GM23338 (cell line): ENCODE measurements around the gene MYLK4. TPM values are rescaled to one million over a fixed set of nuclear protein-coding genes. Genes with fewer than 3 reads are reported as not detected.

Experiments used
- ATAC-seq: fragments of 200-7000 bp; cut with Tn5 transposase; 3 replicates; pipeline ENCODE4 v1.9.1; 2020
- DNase-seq: peaks from one replicate; pipeline ENCODE4 v3.0.0-alpha.2; 2015; ENCODE audit warnings: low spot score
- H2AFZ ChIP-seq: fragments of 200-600 bp; sonication (generic); 2 replicates; pipeline ENCODE4 v1.8.0; 2016; ENCODE audit warnings: antibody characterized with exemption, mild to moderate bottlenecking, moderate library complexity
- H3F3A ChIP-seq: fragments of 200-600 bp; sonication (generic); replicated peaks from 2 replicates; pipeline ENCODE4 v1.8.0; 2017; ENCODE audit warnings: antibody characterized with exemption, mixed run types, low read depth
- H3K27ac ChIP-seq: fragments of 200-600 bp; sonication (generic); 2 replicates; pipeline ENCODE4 v1.6.1; 2016; ENCODE audit warnings: low read depth
- H3K27me3 ChIP-seq: fragments of 200-600 bp; sonication (generic); 2 replicates; pipeline ENCODE4 v1.8.0; 2016; ENCODE audit warnings: mild to moderate bottlenecking, mixed run types, moderate library complexity; ENCODE audit not compliant: insufficient read depth
- H3K36me3 ChIP-seq: fragments of 200-600 bp; sonication (generic); 2 replicates; pipeline ENCODE4 v1.8.0; 2016; ENCODE audit warnings: mild to moderate bottlenecking; ENCODE audit not compliant: insufficient read depth
- H3K4me1 ChIP-seq: fragments of 200-600 bp; sonication (generic); 2 replicates; pipeline ENCODE4 v1.8.0; 2016; ENCODE audit warnings: mild to moderate bottlenecking, moderate library complexity; ENCODE audit not compliant: insufficient read depth
- H3K4me2 ChIP-seq: fragments of 200-600 bp; sonication (generic); 2 replicates; pipeline ENCODE4 v1.7.1; 2017; ENCODE audit warnings: mixed run types
- H3K4me3 ChIP-seq: fragments of 200-600 bp; sonication (generic); 2 replicates; pipeline ENCODE4 v1.6.1; 2016; ENCODE audit warnings: mixed run types
- H3K79me2 ChIP-seq: fragments of 200-600 bp; sonication (generic); replicated peaks from 2 replicates; pipeline ENCODE4 v1.8.0; 2017; ENCODE audit warnings: mild to moderate bottlenecking; ENCODE audit not compliant: insufficient read depth
- H3K9me2 ChIP-seq: fragments of 200-600 bp; sonication (generic); 2 replicates; pipeline ENCODE4 v1.8.0; 2017; ENCODE audit not compliant: insufficient read depth
- H4K20me1 ChIP-seq: fragments of 200-600 bp; sonication (generic); replicated peaks from 2 replicates; pipeline ENCODE4 v1.8.0; 2017; ENCODE audit warnings: mild to moderate bottlenecking; ENCODE audit not compliant: insufficient read depth
- H3K27ac Mint-ChIP-seq: 2 replicates; pipeline ENCODE4 v1.8.0; 2020; ENCODE audit warnings: inconsistent platforms, mild to moderate bottlenecking, moderate library complexity, mixed read lengths
- H3K27me3 Mint-ChIP-seq: 3 replicates; pipeline ENCODE4 v1.8.0; 2022; ENCODE audit warnings: low read depth, mild to moderate bottlenecking, moderate library complexity, mixed read lengths, inconsistent platforms; ENCODE audit not compliant: insufficient read depth, poor library complexity
- H3K36me3 Mint-ChIP-seq: 3 replicates; pipeline ENCODE4 v1.8.0; 2021; ENCODE audit warnings: low read depth, mild to moderate bottlenecking, inconsistent platforms, moderate library complexity, mixed read lengths
- H3K4me1 Mint-ChIP-seq: 3 replicates; pipeline ENCODE4 v1.8.0; 2020; ENCODE audit warnings: mild to moderate bottlenecking, inconsistent platforms, mixed read lengths
- H3K4me3 Mint-ChIP-seq: 3 replicates; pipeline ENCODE4 v1.8.0; 2021; ENCODE audit warnings: moderate library complexity, mild to moderate bottlenecking, inconsistent platforms, mixed read lengths
- H3K9me3 Mint-ChIP-seq: 3 replicates; pipeline ENCODE4 v1.8.0; 2020; ENCODE audit warnings: moderate library complexity, mild to moderate bottlenecking, inconsistent platforms, mixed read lengths
- CREB1 ChIP-seq: fragments of 250-450 bp; sonication (Bioruptor Pico); IDR thresholded peaks from 2 replicates; pipeline ENCODE4 v1.5.0; 2020; ENCODE audit warnings: low read depth, mild to moderate bottlenecking, moderate library complexity
- EZH2 ChIP-seq: fragments of 200-600 bp; sonication (generic); IDR thresholded peaks from one replicate; pipeline ENCODE4 v1.8.0; 2017; ENCODE audit warnings: antibody characterized with exemption, mild to moderate bottlenecking, low read depth; ENCODE audit not compliant: unreplicated experiment
- EZH2phosphoT487 ChIP-seq: fragments of 200-600 bp; sonication (generic); IDR thresholded peaks from one replicate; pipeline ENCODE4 v1.8.1; 2018; ENCODE audit warnings: antibody characterized with exemption; ENCODE audit not compliant: unreplicated experiment
- JUNB ChIP-seq: IDR thresholded peaks from one replicate; pipeline ENCODE4 v1.6.1; 2016; ENCODE audit warnings: antibody characterized with exemption; ENCODE audit not compliant: unreplicated experiment
- NANOG ChIP-seq: IDR thresholded peaks from 2 replicates; pipeline ENCODE4 v1.6.1; 2016; ENCODE audit warnings: antibody characterized with exemption, borderline replicate concordance
- POLR2AphosphoS5 ChIP-seq: IDR thresholded peaks from 2 replicates; pipeline ENCODE4 v1.6.1; 2016; ENCODE audit warnings: antibody characterized with exemption, low read depth
- ZNF331 ChIP-seq: fragments of 250-450 bp; sonication (Bioruptor Pico); IDR thresholded peaks from 2 replicates; pipeline ENCODE4 v1.5.0; 2020; ENCODE audit warnings: low read depth, mild to moderate bottlenecking, moderate library complexity
- polyA plus RNA-seq: library from polyadenylated mRNA; unstranded; fragments of >200 nt; fragmentation: Nextera tagmentation; extraction: Ambion mirVana; gene quantifications from 2 replicates; pipeline ENCODE4 v1.2.1, GENCODE V29; 2016
- total RNA-seq: library from RNA; depleted of rRNA; stranded (reverse); fragments of >200 nt; shearing (Covaris generic); gene quantifications from 2 replicates; pipeline ENCODE4 v1.2.3, GENCODE V29; 2014
- TF ChIP-seq, protein P1 (sequence below), 2 experiments: fragments of 200-600 bp in 1 of 2; sonication (generic) in 1 of 2; conservative IDR thresholded peaks; 2 replicates each; pipeline versions ENCODE4 v1.5.1 to v1.6.1; 2016 to 2017; ENCODE audit warnings: antibody characterized with exemption in 2 of 2, low read depth in 2 of 2, mild to moderate bottlenecking in 2 of 2, moderate library complexity in 1 of 2
- TF ChIP-seq, protein P2 (sequence below): fragments of 250-450 bp; sonication (Bioruptor Pico); IDR thresholded peaks from 2 replicates; pipeline ENCODE4 v1.5.0; 2020; ENCODE audit warnings: mild to moderate bottlenecking, moderate library complexity
- TF ChIP-seq, protein P3 (sequence below): IDR thresholded peaks from one replicate; pipeline ENCODE4 v1.6.1; 2018; ENCODE audit warnings: antibody characterized with exemption; ENCODE audit not compliant: unreplicated experiment

Gene MYLK4
- total and polyA plus RNA-seq, 2 experiments from 2014 or later, result 0.03 to 0.17 TPM

DNA sequence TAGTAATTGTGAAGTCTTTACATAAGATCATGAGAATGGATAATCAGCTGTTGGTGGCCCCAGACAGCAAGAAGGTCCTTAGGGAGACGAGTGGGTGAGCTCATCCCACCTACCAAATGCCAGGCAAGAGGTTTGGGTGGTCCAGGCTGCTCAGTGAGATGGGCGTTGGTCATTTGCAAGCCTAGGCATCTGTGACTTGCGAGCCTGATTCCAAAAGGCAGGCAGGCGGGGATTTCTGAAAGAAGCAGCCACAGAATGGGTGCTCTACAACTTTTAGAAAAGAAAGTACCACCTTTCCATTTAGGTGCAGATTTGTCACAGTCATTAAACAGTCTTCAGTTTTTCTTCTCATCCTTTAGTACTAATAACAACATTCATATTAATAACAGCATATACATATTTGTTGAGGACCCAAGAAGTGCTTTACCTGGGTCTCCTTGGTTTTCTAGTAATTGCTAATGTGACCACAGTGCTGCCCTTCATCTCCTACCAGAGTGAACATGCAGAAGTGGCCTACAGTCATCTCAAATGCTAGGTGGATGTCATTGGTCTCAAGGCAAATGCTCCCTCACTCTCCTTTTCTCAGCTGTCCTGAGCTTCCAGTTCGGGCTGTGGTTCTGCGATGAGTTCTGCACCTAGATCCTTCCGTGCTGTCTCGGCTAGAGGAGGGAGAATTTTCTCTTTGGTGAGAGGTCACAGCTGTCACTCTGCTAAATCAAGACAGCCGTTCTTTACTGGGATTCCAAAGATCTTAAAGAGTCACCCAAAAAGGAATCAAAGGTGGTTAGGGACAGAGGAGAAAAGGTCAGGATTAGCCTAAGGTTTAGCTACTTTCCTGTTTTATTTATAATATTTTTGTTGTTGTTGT is 17.2 kb upstream of the MYLK4 start (continued):
- TF ChIP-seq EZH2 (no peak), NANOG (no peak)
- TF ChIP-seq, protein P1, sequence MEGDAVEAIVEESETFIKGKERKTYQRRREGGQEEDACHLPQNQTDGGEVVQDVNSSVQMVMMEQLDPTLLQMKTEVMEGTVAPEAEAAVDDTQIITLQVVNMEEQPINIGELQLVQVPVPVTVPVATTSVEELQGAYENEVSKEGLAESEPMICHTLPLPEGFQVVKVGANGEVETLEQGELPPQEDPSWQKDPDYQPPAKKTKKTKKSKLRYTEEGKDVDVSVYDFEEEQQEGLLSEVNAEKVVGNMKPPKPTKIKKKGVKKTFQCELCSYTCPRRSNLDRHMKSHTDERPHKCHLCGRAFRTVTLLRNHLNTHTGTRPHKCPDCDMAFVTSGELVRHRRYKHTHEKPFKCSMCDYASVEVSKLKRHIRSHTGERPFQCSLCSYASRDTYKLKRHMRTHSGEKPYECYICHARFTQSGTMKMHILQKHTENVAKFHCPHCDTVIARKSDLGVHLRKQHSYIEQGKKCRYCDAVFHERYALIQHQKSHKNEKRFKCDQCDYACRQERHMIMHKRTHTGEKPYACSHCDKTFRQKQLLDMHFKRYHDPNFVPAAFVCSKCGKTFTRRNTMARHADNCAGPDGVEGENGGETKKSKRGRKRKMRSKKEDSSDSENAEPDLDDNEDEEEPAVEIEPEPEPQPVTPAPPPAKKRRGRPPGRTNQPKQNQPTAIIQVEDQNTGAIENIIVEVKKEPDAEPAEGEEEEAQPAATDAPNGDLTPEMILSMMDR (conservative IDR thresholded peaks at IDR 0.05; ENCODE audit: low read depth in 2 of 2), result no peak

DNA sequence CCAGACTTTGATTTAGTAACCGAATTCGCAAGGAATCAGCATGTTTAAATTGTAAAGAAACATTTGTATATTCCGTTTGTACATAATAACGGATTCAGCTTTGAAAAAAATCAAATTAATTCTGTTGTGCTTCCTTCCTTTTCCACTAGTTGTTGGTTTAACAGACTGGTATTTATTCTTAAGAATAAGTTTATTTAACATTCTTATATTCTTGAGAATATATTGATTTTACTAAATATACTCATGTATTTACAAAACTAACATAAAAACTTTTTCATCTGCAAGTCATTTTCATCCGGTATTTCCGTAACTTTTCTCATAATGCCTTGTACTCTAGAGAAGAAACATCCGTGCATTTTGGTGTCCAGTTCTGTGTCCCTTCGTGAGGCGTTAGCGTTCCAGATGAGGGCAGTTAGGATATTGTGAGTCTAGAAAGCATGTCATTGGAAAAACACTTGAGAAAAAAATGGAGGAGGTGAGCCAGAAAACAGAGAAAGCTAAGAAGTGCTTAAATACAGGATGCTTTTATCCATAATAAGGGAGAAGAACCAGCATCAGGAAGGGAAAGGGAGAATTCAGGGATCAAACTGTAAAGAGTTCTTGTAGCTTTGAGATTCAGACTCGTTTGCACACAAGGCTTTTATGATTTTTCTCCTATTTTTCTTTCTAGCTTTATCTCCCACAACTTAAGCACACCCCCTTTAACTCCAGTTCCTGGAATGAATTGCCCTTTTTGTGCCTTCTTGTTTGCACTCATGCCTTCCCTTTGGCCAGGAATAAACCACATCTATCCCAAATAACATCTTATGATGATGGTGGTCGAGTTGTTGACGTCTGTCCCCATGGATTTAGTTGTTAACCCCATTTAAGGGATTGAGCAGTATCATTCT is 16.3 kb upstream of the MYLK4 start:
- peak overlapping the region; percentile 83 for H3K4me3 ChIP-seq
- H3K27me3 Mint-ChIP-seq, result peaks cover 7% of the 10 kb centered on the region
- H3K27ac ChIP-seq, result no peak overlapping the region
- H3K9me3 Mint-ChIP-seq, result 0 out of 3 replicates have a peak, but pooled peaks cover 4% of the 10 kb centered on the region
- peaks cover 59% of the 10 kb centered on the region for H3K79me2 ChIP-seq
- H3K36me3 Mint-ChIP-seq, result peaks cover 12% of the 10 kb centered on the region; the same call in 2 of the 3 replicates
- ATAC-seq (no peak), DNase-seq (no peak)
- no peak overlapping the region for H3K27ac Mint-ChIP-seq
- peaks cover 35% of the 10 kb centered on the region for H3K4me1 ChIP-seq
- H3K4me2 ChIP-seq, result peak overlapping the region; percentile 94
- peak overlapping the region; percentile 90 for H3K4me3 Mint-ChIP-seq
- no peaks in the 10 kb centered on the region for H3K9me2 ChIP-seq
- H3K27me3 ChIP-seq, result peaks cover 5% of the 10 kb centered on the region; the same call in 1 of the 2 replicates
- peaks cover 38% of the 10 kb centered on the region for H3K4me1 Mint-ChIP-seq
- H2AFZ ChIP-seq, result no peak overlapping the region
- no peaks in the 10 kb centered on the region for H3F3A ChIP-seq
- H4K20me1 ChIP-seq, result peaks cover 52% of the 10 kb centered on the region
- no peaks in the 10 kb centered on the region for H3K36me3 ChIP-seq
- TF ChIP-seq EZH2phosphoT487 (no peak), POLR2AphosphoS5 (no peak), ZNF331 (CRISPR knock-in tag) (no peak), EZH2 (no peak), CREB1 (CRISPR knock-in tag) (no peak), JUNB (no peak), NANOG (no peak)
- TF ChIP-seq, protein P2, sequence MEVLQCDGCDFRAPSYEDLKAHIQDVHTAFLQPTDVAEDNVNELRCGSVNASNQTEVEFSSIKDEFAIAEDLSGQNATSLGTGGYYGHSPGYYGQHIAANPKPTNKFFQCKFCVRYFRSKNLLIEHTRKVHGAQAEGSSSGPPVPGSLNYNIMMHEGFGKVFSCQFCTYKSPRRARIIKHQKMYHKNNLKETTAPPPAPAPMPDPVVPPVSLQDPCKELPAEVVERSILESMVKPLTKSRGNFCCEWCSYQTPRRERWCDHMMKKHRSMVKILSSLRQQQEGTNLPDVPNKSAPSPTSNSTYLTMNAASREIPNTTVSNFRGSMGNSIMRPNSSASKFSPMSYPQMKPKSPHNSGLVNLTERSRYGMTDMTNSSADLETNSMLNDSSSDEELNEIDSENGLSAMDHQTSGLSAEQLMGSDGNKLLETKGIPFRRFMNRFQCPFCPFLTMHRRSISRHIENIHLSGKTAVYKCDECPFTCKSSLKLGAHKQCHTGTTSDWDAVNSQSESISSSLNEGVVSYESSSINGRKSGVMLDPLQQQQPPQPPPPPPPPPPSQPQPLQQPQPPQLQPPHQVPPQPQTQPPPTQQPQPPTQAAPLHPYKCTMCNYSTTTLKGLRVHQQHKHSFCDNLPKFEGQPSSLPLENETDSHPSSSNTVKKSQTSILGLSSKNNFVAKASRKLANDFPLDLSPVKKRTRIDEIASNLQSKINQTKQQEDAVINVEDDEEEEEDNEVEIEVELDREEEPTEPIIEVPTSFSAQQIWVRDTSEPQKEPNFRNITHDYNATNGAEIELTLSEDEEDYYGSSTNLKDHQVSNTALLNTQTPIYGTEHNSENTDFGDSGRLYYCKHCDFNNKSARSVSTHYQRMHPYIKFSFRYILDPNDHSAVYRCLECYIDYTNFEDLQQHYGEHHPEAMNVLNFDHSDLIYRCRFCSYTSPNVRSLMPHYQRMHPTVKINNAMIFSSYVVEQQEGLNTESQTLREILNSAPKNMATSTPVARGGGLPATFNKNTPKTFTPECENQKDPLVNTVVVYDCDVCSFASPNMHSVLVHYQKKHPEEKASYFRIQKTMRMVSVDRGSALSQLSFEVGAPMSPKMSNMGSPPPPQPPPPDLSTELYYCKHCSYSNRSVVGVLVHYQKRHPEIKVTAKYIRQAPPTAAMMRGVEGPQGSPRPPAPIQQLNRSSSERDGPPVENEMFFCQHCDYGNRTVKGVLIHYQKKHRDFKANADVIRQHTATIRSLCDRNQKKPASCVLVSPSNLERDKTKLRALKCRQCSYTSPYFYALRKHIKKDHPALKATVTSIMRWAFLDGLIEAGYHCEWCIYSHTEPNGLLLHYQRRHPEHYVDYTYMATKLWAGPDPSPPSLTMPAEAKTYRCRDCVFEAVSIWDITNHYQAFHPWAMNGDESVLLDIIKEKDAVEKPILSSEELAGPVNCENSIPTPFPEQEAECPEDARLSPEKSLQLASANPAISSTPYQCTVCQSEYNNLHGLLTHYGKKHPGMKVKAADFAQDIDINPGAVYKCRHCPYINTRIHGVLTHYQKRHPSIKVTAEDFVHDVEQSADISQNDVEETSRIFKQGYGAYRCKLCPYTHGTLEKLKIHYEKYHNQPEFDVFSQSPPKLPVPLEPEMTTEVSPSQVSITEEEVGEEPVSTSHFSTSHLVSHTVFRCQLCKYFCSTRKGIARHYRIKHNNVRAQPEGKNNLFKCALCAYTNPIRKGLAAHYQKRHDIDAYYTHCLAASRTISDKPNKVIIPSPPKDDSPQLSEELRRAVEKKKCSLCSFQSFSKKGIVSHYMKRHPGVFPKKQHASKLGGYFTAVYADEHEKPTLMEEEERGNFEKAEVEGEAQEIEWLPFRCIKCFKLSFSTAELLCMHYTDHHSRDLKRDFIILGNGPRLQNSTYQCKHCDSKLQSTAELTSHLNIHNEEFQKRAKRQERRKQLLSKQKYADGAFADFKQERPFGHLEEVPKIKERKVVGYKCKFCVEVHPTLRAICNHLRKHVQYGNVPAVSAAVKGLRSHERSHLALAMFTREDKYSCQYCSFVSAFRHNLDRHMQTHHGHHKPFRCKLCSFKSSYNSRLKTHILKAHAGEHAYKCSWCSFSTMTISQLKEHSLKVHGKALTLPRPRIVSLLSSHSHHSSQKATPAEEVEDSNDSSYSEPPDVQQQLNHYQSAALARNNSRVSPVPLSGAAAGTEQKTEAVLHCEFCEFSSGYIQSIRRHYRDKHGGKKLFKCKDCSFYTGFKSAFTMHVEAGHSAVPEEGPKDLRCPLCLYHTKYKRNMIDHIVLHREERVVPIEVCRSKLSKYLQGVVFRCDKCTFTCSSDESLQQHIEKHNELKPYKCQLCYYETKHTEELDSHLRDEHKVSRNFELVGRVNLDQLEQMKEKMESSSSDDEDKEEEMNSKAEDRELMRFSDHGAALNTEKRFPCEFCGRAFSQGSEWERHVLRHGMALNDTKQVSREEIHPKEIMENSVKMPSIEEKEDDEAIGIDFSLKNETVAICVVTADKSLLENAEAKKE (CRISPR knock-in tag), result no peak
- TF ChIP-seq, protein P3, sequence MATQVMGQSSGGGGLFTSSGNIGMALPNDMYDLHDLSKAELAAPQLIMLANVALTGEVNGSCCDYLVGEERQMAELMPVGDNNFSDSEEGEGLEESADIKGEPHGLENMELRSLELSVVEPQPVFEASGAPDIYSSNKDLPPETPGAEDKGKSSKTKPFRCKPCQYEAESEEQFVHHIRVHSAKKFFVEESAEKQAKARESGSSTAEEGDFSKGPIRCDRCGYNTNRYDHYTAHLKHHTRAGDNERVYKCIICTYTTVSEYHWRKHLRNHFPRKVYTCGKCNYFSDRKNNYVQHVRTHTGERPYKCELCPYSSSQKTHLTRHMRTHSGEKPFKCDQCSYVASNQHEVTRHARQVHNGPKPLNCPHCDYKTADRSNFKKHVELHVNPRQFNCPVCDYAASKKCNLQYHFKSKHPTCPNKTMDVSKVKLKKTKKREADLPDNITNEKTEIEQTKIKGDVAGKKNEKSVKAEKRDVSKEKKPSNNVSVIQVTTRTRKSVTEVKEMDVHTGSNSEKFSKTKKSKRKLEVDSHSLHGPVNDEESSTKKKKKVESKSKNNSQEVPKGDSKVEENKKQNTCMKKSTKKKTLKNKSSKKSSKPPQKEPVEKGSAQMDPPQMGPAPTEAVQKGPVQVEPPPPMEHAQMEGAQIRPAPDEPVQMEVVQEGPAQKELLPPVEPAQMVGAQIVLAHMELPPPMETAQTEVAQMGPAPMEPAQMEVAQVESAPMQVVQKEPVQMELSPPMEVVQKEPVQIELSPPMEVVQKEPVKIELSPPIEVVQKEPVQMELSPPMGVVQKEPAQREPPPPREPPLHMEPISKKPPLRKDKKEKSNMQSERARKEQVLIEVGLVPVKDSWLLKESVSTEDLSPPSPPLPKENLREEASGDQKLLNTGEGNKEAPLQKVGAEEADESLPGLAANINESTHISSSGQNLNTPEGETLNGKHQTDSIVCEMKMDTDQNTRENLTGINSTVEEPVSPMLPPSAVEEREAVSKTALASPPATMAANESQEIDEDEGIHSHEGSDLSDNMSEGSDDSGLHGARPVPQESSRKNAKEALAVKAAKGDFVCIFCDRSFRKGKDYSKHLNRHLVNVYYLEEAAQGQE, result no peak
